SK-MEL-5 (cell line): ENCODE measurements around the gene DNAAF5. TPM values are rescaled to one million over a fixed set of nuclear protein-coding genes. Genes with fewer than 3 reads are reported as not detected.

ENCODE experiments used
- DNase-seq: peaks from one replicate; pipeline ENCODE4 v3.0.0-alpha.2; 2016; ENCODE audit warnings: low read depth, low spot score
- in situ Hi-C: cut with HindIII; loops from 2 replicates; pipeline ENCODE4 v1.10.0; 2016; ENCODE audit warnings: low sequenced_read_pairs, high pct_unique_total_duplicates, low pct_unique_long_range_greater_than_20kb
- total RNA-seq: library from RNA; depleted of rRNA; stranded (reverse); fragments of >200 nt; shearing (Covaris generic); gene quantifications from 2 replicates; pipeline ENCODE4 v1.2.3, GENCODE V29; 2014

The DNAAF5 gene
- total RNA-seq, 1 experiment from 2014 or later, result 71.7 TPM

DNA sequence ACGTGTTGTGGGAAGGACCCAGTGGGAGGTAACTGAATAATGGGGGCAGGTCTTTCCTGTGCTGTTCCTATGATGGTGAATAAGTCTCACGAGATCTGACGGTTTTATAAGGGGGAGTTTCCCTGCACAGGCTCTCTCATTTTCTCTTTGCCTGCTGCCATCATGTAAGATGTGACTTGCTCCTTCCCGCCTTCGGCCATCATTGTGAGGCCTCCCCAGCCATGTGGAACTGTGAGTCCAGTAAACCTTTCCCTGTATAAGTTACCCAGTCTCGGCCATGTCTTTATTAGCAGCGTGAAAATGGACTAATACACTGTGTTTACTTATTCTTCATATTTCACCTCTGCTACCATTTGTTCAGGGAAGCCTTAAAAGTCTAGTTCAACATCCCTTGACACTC lies 2.2 kb upstream of the DNAAF5 start:
- in situ Hi-C loops, result no loop called here
- no peak for DNase-seq

DNA sequence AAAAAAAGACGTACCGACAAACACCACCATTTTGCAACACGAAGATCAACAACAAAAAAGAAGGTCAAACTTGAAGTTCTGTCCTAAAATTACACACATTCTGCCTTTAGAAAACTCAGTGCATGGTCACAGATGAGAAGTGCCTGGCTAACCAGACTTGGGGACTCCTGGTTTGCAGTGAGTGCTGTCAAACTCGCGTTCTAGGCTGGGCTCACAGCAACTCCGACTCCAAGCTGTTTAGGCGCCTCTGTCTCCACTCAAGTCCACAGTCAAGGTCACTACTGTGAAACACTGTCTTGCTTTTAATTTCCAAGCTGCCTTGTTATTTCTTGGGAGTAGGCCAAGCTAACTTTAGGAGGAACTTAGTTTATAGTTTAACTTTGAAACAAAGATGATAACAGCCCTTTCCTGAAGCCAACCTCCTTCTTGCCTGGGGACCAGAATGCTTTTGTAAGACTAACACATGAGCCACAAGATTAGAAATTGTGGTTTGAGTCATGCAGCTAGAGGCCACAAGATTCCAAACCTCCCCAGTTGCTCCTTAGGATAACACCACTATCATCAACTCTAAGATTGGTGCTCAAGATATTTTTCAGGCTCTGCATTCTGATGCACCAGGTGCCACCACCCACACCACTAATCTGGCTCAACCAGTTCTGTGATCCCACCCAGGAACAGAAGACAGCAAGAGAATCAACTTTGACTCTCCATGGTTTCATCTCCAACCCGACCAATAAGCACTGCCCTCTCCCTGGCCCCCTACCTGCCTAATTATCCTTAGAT lies 1.1 kb upstream of the DNAAF5 start:
- in situ Hi-C loops, result no loop called here
- no peak for DNase-seq

DNA sequence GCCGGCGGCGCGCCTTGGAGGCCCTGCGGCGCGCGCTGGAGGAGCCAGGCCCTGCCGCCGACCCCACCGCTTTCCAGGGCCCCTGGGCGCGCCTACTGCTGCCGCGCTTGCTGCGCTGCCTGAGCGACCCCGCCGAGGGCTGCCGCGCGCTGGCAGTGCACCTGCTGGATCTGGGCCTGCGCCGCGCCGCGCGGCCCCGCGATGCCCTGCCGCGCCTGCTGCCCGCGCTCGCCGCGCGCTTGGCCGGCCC lies 280 bp downstream of the DNAAF5 start:
- DNase-seq, result no peak
- in situ Hi-C loops, result no loop called here

DNA sequence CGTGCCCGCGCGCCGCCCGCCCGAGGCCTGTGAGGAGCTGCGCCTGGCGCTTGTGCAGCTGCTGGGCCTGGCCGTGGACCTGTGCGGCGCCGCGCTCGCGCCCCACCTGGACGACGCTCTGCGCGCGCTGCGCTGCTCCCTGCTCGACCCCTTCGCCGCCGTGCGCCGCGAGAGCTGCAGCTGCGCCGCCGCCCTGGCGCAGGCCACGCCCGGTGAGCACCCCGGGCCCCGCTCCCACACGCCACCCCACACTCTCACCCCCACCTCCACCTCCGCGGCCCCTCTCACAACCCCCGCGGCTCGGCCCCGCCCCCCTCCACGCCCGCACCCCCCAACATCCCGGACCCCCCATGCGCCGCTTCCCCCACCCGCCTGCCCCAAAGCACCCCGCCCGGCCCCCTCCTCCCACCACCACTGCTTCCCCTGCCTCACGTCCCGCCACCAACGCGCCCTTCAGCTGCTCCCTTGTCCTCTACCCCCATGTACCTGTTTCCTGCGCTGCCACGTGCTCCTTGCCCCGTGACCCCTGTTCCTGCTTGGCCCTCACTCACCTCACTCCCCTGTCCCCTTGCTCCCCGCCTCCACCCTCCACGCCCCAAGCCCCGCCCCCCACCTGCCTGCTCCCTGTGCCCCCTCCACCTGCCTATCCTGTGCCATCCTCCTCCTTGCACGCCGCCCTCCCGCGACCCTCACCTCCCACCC lies 756 bp downstream of the DNAAF5 start, which contains the start of gene PRKAR1B:
TSS of gene PRKAR1B (minus strand) at position 178 of the 702 bp plus-strand sequence. CDS start 15,776 bp downstream, outside the sequence.
- DNase-seq, result no peak
- in situ Hi-C loops, result no loop called here

DNA sequence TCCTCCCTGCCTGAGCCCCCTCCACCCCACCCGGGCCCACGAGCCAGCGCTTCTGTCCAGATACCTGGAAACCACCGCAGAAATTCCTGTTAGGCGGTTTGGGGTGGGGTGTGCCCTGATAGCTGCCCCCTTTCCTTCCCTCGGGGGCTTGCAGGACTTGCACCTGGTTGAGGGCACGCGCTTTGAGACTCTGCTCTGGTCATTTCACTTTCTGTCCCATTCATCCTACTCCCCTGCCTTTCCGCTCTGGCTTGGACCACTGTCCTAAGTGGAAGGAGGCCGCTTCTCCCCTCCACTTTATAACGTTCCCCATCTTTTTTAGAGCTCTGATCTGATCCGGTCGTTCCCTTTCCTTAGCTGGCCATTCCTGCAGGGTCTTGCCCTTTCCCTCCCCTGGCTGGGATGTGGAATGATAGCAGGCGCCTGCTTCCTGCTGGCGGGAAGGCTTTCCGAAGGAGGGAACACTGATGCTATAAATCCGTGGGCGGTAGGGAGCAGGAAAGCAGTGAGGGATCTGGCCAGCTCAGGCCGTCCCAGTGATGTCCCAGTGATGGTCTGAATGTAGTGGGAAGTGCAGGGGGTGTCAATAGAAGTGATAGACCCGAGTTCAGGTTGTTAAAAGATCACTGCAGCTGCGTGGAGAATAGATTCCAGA lies 1.4 kb downstream of the DNAAF5 start:
- DNase-seq, result no peak
- in situ Hi-C loops, result no loop called here

DNA sequence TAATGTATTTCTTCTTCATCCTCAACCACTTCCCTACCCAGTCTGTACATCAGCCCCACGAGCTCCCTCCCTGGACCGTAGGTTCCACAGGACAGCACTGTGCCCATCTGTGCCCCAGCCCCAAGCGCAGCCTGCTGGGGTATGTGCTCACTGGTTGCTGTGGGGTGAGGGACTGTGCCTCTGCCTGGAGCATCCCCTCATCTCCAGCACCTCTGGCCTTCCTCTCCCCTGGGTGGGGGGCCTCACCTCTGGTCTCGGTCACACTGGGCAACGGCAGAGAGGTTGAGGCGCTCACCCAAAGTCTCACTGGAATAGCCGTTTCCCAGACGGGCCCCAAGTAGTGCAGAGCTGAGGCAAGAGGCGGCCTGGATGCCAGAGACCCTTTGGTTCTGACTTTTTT lies 2.1 kb downstream of the DNAAF5 start:
- in situ Hi-C loops, result no loop called here
- DNase-seq, result no peak

DNA sequence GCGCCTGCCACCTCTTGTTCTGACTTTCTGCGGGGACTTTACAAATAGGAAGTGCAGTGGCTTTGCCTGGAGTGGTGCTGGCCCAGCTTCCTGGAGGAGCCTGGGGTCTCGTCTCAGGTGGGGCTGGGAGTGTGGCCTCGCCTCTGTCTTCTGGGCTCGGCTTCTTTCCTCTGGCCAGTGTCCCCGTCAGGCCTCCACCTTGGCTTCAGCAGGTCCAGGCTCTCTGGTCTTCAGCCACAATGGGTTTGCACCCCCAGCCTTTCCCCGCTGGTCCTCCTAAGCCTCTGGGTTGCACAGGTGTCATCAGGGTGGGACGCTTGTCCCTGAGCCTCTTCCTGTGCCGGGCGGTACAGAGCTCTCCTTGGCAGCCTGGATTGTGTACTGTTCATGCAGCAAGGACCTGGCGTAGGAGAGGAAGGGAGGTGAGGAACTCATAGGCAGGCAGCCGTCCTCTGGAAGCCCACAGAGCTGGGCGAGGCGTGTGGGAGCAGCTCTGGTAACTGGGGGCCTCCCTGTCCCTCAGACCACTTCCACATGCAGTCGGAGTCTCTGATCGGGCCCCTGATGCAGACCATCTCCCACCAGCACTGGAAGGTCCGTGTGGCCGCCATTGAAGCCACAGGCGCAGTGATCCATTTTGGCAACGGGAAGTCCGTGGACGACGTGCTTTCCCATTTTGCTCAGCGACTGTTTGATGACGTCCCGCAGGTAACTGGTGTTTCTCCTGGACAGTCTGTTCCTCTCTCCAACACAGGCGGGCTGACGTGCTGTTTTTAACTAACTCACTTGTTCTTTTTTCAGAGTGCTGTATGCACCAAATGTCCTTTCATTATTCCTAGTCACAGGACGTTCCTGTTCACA lies 2.9 kb downstream of the DNAAF5 start:
- DNase-seq, result no peak
- in situ Hi-C loops, result no loop called here

DNA sequence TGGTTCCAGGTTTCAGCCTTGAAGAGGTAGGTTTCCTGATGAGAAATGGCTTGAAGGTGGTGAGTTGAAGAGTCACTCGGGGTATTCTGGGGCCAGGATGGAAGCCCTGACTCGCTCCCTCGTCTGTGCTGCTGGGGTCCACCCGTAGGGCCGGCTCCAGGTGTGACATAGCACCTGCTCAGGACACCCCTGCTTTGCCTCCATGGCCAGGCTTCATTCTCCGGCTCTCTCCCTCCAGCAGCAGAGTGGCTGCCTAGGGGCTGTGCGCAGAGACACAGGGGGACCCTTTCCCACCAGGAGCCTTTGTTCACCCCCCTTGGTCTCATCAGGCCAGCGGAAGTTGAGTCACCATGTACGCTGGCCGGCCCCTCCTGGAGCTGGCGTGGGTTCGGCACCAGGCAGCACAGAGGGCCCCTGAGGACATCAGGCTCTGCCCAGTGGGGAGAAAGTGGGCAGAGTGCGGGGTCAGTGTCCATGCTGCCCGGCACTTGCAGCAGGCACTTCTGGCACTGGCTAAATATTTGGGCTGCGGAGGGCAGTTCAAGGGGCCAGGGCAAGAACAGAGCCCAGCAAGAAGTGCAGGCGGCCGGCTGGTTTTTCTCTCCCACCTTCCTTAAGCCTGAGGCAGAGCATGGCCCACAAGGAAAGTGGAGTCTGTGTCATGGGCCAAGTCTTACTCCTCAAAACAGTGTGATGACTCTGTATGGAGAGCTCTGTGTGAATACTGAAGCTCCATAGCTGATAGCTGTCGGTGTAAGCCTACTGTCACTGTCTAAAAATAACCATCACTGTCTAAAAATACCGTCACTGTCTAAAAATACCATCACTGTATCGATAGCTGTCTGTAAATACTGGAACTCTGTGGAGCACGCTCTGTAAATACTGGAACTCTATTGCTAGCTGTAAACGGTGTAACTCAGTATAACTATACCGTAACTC lies 4.3 kb downstream of the DNAAF5 start:
- DNase-seq, result no peak
- in situ Hi-C loops, result no loop called here

DNA sequence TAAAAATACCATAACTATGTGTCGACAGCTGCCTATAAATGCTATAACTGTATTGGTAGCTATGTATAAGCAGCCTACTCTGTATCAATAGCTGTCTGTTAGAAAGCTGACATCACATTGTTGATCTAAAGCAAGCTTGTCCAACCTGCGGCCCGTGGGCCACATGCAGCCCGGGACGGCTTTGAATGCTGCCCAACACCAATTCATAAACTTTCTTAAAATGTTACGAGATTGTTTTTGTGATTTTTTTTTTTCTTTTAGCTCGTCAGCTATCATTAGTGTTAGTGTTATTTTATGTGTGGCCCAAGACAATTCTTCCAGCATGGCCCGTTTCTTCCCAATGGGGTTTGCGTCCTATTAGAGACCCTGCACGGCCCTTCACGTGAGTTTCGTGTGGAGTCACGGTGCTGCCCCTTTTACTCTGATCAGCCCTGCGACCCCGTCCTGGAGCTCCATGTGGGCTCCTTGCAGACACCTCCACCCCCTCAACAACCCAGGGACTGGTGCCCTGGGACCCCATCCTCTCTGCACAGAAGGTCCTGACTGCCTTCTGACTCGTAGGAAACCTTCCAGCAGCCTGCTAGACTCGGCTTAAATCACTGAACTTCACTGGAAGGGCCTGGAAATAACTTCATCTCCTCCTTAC lies 5.1 kb downstream of the DNAAF5 start:
- no peak for DNase-seq
- in situ Hi-C loops, result no loop called here

DNA sequence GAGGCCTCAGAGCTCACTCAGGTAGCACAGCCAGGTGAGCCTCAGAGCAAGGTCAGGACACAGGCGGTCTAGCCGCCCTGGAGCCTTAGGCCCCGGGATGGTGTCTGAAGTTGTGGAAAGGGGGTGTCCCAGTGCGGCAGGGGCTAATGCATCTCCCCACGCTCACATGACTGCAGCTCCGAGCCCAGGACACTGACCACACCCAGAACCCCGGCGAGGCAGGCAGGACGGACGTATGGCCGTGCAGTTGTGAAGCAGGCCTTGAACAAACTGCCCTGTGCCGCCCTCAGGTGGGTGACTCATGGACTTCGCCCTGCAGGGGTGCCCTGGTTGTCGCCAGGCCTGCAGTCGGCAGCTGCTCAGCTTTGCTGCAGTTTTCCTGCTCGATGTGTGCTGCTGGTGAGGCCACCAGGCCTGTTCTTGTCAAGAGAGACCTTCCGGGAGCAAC lies 5.6 kb downstream of the DNAAF5 start:
- in situ Hi-C loops, result no loop called here
- peak; percentile 15 for DNase-seq

DNA sequence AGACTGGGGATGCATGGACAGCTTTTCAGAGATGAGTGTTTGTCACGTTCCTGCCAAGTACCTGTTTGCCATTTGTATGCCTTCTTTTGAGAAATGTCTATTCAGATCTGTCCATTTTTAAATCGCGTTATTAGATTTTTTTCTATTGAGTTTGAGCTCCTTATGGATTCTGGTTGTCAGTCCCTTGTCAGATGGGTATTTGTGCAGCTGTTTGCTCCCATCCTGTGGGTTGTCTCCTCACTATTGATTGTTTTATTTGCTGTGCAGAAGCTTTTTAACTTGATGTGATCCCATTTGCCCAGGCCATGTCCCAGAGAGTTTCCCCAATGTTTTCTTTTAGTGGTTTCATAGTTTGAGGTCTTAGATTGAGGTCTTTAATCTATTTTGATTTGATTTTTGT lies 6.1 kb downstream of the DNAAF5 start:
- no peak for DNase-seq
- in situ Hi-C loops, result no loop called here

DNA sequence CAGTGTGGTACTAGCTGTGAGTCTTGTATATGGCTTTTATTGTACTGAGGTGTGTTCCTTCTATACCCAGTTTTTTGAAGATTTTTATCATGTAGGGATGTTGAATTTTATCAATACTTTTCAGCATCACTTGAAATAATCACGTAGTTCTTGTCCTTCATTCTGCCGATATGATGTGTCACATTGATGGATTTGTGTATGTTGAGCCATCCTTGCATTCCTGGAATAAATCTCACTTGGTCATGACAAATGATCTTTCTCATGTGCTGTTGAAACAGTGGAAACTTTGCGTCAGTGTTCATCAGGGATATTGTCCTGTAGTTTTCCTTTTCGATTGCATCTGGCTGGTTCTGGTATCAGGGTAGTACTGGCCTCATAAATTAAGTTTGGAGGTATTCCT lies 7.7 kb downstream of the DNAAF5 start:
- no peak for DNase-seq
- in situ Hi-C loops, result no loop called here

DNA sequence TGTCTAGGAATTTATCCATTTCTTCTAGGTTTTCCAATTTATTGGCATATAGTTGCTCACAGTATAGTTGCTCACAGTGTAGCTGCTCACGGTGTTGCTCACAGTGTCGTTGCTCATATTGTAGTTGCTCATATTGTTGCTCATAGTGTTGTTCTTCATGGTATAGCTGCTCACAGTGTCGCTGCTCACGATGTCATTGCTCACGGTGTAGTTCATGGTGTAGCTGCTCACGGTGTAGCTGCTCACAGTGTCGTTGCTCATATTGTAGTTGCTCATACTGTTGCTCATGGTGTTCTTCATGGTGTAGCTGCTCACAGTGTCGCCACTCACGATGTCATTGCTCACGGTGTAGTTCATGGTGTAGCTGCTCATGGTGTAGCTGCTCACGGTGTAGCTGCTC lies 8.3 kb downstream of the DNAAF5 start:
- DNase-seq, result no peak
- in situ Hi-C loops, result no loop called here

DNA sequence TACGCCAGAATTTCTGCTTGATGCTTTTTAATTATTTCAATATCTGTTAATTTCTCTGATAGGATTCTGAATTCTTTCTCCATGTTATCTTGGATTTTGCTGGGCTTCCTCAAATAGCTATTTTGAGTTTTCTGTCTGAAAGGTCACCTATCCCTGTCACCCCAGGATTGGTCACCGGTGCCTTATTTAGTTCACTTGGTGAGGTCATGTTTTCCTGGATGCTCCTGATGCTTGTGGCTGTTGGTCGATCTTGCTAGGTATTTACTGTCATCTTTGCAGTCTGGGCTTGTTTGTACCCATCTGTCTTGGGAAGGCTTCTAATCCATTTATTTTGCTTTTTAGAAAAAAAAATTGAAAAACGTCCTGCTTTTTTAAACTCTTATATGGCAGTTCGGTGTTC lies 11.7 kb downstream of the DNAAF5 start:
- DNase-seq, result no peak
- in situ Hi-C loops, result no loop called here

DNA sequence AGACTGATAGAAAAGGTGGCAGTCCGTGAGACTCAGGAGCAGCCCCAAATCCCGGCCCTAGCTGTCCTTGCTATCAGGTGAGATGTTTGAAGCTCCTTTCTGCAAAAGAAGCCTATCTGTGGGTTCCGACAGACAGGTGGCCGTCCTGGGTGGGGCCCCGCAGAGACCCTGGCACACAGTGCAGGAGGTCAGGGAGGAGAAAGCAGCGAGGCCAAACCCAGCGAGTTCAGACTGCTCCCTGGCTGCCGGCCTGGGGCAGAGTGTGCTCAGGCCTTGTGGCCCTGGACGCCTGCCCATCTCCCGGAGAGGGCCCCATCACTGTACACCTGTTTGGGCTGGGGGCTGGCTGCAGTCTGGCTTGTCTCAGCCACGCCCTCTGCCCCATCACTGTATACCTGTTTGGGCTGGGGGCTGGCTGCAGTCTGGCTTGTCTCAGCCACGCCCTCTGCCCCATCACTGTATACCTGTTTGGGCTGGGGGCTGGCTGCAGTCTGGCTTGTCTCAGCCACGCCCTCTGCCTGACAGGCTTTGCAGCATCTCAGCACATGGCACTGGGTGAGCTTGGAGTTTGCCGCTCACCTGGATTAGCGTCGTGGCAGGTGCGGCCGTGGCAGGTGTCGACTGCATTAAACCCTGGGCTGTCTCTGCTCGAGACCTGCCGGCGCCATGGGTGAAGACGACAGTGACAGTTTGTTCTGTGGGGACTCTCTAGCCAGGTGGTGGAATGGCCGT lies 12.4 kb downstream of the DNAAF5 start:
- in situ Hi-C loops, result no loop called here
- DNase-seq, result no peak

DNA sequence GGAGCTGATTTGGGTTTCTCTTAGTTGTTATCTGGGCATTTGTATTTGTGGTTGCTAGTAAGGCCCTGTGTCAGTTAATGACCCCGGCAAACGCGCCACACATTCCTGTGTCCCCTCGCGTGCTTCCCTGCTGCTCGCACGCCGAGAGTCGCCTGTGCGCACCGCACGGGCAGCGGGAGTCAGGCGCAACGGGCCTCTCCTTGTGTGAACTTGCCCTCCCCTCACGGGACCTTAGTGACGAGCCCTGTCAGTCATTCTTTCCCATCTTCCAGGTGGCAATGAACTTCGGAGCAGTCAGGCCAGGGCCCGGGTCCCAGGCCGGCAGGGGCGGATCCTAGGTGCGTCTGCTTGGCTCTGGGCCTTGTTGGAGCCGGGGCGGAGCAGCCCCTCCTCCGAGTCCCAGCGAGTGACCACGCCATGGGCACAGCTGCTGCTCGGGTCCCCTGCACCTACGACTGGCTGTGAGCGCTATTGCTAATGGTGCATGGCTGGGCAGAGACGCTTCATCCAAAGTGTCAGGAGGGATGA lies 13.0 kb downstream of the DNAAF5 start:
- no peak for DNase-seq
- in situ Hi-C loops, result no loop called here
